ENCODE data around the gene DCTN2. TPM values are rescaled to one million over a fixed set of nuclear protein-coding genes. Genes with fewer than 3 reads are reported as not detected.

The DCTN2 gene
- total and polyA plus RNA-seq, 2 experiments from 2014 or later, result 156 to 230 TPM

GRCh38 chr12:57584050-57584449 lies 37.1 kb upstream of the DCTN2 start:
- DNase-seq (ENCODE audit: low read depth in 1 of 2, low spot score in 1 of 2), result no peak
- H3K4me3 ChIP-seq, result no peak overlapping the region
- no peaks in the 10 kb centered on the region for H3K36me3 ChIP-seq
- TF ChIP-seq CTCF (IDR thresholded peaks at IDR 0.05; ENCODE audit: low read depth, low read length), result no peak
- no peaks in the 10 kb centered on the region for H3K4me1 ChIP-seq (ENCODE audit: low read depth)
- H3K9me3 ChIP-seq (ENCODE audit: low read depth), result no peaks in the 10 kb centered on the region
- H3K27ac ChIP-seq, result no peak overlapping the region
- peaks cover 50% of the 10 kb centered on the region for H3K27me3 ChIP-seq

- Histone ChIP-seq H3K36me3 (no peaks in the 10 kb centered on the region), H3K27me3 (peaks cover 41% of the 10 kb centered on the region), H3K4me1 (ENCODE audit: low read depth) (no peaks in the 10 kb centered on the region), H3K9me3 (ENCODE audit: low read depth) (no peaks in the 10 kb centered on the region), H3K27ac (no peak overlapping the region), H3K4me3 (no peak overlapping the region)
- DNase-seq (ENCODE audit: low read depth in 1 of 2, low spot score in 1 of 2), result peak; percentile 86 to 90
- peak; percentile 92 for TF ChIP-seq CTCF (IDR thresholded peaks at IDR 0.05; ENCODE audit: low read depth, low read length)
These were observed 36.2 kb upstream of the DCTN2 start for GRCh38 chr12:57583008-57583831.

DNA sequence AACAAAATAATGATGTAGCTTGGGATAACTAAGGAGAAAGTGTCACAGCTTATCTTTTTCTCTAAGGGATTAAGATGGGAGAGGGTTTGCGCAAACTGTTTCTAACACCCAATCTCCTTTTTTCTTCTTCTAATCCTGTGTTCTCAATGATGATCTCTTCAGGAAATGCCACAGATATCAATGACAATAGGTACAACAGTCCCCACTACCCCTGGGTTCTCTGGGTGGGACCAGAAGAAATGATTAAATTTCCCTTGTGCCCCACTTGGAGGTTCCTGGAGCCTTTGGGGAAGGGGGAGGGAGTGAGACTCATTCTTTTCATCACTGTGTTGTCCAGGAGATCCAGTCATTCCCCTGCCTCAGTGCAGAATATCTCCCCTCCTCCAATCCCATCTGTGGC lies 35.4 kb upstream of the DCTN2 start:
- no peaks in the 10 kb centered on the region for H3K4me1 ChIP-seq (ENCODE audit: low read depth)
- no peaks in the 10 kb centered on the region for H3K9me3 ChIP-seq (ENCODE audit: low read depth)
- H3K4me3 ChIP-seq, result no peak overlapping the region
- no peak for TF ChIP-seq CTCF (IDR thresholded peaks at IDR 0.05; ENCODE audit: low read depth, low read length)
- peaks cover 34% of the 10 kb centered on the region for H3K27me3 ChIP-seq
- no peaks in the 10 kb centered on the region for H3K36me3 ChIP-seq
- DNase-seq (ENCODE audit: low read depth in 1 of 2, low spot score in 1 of 2), result no peak
- H3K27ac ChIP-seq, result no peak overlapping the region

DNA sequence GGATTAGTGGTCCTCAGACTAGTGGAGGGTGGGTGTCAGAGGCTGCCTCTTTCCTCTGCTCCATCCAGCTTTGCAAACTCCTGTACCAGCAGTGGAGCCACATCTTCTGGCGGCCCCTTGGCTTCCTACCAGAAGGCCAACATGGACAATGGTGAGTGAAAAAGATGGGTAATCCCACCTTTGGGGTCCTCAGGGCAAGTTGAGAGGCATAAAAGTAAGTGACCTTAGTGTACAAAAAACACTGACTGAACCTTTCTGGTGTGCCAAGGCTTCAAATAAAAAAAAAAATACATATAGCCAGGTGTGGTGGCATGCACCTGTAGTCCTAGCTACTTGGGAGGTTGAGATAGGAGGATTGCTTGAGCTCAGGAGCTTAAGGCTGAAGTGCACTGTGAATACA lies 34.8 kb upstream of the DCTN2 start:
- Histone ChIP-seq H3K27me3 (peaks cover 27% of the 10 kb centered on the region), H3K4me3 (no peak overlapping the region), H3K27ac (no peak overlapping the region), H3K4me1 (ENCODE audit: low read depth) (no peaks in the 10 kb centered on the region), H3K9me3 (ENCODE audit: low read depth) (no peaks in the 10 kb centered on the region), H3K36me3 (no peaks in the 10 kb centered on the region)
- DNase-seq (ENCODE audit: low read depth in 1 of 2, low spot score in 1 of 2), result no peak
- TF ChIP-seq CTCF (IDR thresholded peaks at IDR 0.05; ENCODE audit: low read depth, low read length), result no peak

DNA sequence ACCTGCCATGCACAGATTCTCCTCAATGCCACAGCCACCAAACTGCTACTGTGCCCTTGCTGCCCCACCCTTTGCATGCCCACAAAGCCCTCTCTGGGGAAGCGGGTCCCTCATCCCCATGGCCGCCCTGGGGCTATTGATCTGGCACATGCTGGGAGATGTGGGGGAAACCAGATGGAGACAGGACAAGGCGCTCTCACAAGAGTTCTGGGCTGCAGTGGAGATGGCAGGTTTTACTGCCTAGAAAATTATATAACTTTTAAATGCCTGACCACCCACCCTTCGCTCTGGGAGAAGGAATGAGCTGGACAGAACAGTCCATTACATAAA lies 33.4 kb upstream of the DCTN2 start:
- no peak for DNase-seq (ENCODE audit: low read depth in 1 of 2, low spot score in 1 of 2)
- TF ChIP-seq CTCF (IDR thresholded peaks at IDR 0.05; ENCODE audit: low read depth, low read length), result no peak
- no peak overlapping the region for H3K4me3 ChIP-seq

More for the DNA sequence above, 33.4 kb upstream of the DCTN2 start:
- H3K36me3 ChIP-seq, result no peaks in the 10 kb centered on the region
- H3K27ac ChIP-seq, result no peak overlapping the region
- no peaks in the 10 kb centered on the region for H3K9me3 ChIP-seq (ENCODE audit: low read depth)
- no peaks in the 10 kb centered on the region for H3K4me1 ChIP-seq (ENCODE audit: low read depth)
- H3K27me3 ChIP-seq, result peaks cover 14% of the 10 kb centered on the region

Data from cardiac muscle cell (in vitro differentiated cells and primary cell).